HG03378 (cell line): ENCODE data around the gene PRKCA.

Source experiments
- ATAC-seq: cut with Tn5 transposase; IDR thresholded peaks from one replicate; pipeline ENCODE4 v1.9.1; 2021; ENCODE audit warnings: mild to moderate bottlenecking, moderate library complexity; ENCODE audit not compliant: unreplicated experiment

The PRKCA gene

GRCh38 chr17:66507982-66508760, 205.8 kb downstream of the PRKCA start:
- ATAC-seq = no peak

GRCh38 chr17:66508896-66509844, 206.8 kb downstream of the PRKCA start:
- ATAC-seq = no peak

GRCh38 chr17:66509926-66510325, 207.5 kb downstream of the PRKCA start:
- ATAC-seq = no peak

GRCh38 chr17:66511135-66511534, 208.7 kb downstream of the PRKCA start:
- no peak for ATAC-seq

DNA sequence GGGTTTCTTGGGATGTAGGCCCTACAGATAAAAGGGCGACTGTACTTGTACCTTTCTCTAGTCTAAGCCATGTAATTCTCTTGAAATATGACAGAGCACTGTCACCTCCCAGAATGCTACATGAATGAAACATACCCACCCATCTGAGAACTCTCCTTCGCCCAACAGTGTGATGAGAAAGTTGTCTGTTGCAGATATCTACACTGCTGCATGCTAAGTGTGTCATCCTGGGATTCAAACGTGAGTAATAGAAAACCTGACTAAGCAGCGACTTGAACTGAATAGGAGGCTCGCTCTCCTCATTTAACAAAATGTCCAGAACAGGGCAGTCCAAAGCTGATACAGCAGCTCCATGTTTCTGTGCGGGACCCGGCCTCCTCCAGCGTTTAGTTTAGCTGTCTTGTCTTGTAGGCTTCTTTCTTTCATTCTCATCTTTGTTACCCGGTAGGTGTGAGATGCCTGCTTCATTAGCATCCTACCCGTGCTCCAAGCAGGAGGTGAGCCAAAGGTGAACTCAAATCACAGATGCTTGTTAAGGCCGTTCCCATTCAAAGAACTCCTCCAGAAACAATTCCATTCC, 211.9 kb downstream of the PRKCA start:
- ATAC-seq = no peak

- ATAC-seq = no peak
Observed at GRCh38 chr17:66515974-66516373, 213.6 kb downstream of the PRKCA start.

DNA sequence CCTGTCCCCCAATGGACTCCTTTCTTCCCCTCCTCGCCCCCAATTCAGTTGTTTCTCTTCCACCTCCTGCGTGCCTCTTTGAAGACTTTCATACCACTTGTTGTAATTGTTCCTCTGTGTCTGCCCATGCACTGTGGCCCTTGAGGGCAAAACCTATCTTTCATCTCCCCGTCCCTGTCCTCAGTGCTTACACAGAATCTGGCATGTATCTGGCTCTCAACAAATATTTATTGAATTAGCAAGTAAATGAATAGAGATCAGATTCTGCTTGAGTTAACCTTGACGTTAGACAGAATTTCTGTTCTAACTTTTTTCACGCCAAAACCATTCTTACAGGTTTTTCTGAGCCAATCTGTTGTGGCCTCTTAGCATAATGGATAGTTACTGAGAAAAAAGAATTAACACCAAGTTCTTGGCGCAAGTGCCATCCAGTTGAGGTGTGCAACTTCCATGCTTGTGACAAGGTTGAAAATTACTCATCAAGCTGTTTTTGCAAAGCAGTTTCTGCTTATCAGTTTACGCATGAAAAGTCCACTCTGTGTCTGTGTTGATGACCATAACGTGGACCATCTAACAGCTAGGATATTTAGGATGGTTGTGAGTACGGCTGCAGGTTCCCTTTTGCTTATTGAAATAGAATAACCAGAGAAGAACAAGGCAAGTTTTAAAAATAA, 215.1 kb downstream of the PRKCA start:
- no peak for ATAC-seq

- ATAC-seq = no peak
Observed at GRCh38 chr17:66518108-66518507, 215.7 kb downstream of the PRKCA start.

DNA sequence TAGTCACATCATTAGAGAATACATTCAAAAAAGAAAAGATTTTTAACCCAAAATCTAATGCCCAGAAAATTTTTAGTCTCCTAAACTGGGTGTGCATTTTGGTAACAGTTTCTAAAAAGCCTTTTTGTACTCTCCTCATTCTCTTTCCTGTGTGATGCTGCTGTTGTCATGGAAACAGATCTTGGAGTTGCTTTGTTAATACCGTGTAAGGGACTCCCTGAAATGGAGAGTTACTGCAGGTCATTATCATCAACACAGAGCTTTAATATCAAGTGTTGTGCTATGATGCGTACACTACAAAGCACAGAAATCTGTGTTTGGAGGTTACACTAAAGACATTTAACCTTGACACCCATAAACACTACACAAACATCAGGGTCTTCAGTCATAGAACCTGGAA, 216.3 kb downstream of the PRKCA start:
- no peak for ATAC-seq

GRCh38 chr17:66519154-66519553, 216.7 kb downstream of the PRKCA start:
- no peak for ATAC-seq

DNA sequence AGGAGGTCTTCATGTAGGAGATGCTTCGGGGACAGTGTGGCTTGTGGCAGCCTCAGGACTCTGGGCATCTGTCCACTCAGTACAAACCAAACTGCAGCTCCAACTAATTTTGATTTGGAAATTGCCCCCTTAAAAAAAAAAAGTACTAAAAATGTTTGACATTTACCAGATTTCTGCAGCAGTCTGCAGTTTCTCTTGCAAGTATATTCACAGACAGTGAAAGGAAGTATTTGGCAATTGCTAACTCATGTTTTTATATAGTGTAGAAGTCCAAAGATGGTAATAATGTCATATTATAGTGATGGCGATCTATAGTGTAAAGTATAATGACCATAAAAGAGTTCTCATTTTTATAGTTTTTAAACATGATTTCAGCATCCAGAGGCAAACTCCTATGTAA, 218.6 kb downstream of the PRKCA start:
- no peak for ATAC-seq

DNA sequence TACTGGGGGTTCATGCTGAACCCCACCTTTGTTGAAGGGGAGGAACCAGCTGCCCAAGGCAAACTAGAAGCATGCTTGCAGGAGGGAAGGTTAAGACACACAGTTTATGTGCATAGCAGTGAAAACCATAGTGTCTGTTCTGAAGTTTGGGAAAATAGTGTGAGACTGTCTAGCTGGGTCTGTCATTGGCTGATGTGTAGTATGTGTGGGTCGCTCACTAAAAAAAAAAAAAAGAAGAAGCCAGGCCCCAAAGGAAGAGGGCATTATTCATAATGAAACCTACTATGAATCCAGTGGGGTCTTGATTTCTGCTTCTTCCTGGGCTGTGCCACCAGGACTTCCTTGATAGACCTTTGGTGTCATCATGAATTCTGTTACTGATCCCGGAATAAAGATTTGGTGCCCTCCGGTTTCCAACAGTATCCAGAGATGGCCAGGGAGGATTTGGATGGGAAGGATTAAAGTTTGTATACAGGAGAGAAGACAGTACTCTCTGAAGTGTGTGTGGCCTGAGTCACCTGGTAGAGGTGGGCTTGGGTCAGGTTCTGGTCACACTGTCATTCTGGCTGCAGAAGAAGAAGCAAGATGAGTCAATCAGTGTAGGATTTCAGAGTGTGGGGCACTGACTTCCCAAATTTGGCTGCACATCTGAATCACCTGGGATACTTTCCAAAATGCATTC, 220.3 kb downstream of the PRKCA start:
- ATAC-seq = no peak

DNA sequence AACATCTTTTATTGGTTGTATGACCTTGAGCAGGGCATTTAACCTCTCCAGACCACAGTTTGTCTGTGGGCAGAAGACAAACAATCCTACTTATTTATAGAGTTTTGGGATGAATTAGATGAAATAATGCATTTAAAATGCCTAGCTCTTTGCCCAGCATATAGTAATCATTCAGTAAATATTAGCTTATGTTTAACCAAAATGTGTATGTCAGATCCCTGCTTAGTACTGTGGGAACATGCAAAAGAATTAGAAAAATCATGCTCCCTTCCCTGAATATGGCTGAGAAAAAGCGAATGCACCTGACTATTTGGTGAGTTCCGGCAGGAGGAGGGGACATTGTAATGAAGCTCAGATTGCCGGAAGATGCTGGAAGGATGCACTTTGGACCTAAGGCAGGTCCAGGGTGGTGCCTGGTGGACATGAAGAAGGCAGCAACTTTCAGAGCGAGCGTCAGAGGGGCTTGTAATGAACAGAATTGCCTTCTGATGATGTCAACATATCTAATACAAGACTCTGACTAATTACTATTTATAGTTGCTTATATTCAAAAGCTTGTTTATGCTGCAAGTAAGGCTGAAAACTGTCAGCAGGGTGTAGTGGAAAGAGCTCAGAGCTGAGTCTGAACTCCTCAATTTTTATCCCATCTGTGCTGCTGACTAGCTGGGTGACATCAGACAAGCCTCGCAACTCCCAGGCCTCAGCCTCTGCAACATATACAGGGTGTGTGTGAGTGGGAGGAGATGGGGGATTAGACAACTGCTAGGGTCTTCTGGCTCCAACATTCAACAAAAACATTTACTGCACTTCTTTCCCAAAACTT, 221.2 kb downstream of the PRKCA start:
- ATAC-seq = no peak

GRCh38 chr17:66524877-66525276, 222.5 kb downstream of the PRKCA start:
- no peak for ATAC-seq

DNA sequence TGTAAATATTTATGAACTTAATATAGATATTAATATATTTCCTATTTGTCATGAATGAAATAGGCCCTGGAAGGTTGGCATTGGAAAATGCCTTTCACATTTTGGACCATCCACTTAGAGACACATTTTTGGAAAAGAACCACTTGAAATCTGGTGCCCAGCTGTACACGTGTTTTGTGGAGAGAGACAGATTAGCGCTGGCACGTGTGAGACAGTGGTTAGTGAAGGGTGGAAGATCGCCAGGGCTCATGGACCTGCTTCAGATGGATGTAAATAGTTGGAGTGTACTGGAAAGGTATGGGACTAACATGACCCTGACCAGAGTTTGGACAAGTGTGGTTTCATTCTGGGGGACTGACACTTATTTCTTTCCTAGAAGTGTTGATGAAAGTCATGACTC, 222.9 kb downstream of the PRKCA start:
- no peak for ATAC-seq

DNA sequence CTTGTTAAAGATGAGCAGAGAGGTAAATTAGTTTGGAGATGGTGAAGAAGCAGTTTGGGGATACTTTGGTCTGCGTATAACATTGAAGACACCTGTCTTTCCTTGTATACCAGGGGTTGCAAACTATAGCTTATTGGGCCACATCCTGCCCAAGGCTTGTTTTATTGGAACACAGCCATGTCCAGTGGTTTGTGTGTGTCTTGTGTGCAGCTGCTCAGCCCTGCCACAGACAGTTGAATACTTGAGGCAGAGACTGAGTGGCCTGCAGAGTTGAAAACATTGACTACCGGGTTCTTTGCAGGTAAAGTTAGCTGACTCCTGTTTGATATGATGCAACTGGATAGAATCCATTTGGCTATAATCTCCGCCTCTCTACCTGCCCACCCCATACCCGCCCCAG, 224.4 kb downstream of the PRKCA start:
- no peak for ATAC-seq

GRCh38 chr17:66527335-66527734, 224.9 kb downstream of the PRKCA start:
- no peak for ATAC-seq

DNA sequence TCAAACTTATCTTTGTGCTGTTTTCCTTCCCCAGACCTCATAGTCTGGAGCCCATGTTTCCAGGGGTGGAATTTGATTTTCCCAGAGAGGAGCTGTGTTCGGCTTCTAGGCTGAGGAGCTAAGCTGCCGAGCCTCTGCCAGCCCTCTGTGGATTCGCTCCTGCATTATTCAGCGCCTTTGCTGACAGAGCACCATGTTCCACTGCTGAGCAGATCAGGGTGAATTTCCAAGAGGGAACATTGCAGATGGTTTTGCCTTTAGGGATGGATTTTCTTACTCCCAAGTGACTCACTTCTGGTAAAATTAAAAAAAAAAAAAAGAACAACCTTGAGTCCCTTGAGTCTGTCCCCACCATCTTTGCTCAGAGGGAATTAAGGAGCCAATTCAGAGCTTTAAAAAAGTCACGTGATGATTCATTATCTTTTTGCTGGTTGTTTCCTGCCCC, 229.5 kb downstream of the PRKCA start:
- ATAC-seq = no peak

- no peak for ATAC-seq
Observed at GRCh38 chr17:66533572-66533971, 231.2 kb downstream of the PRKCA start.

DNA sequence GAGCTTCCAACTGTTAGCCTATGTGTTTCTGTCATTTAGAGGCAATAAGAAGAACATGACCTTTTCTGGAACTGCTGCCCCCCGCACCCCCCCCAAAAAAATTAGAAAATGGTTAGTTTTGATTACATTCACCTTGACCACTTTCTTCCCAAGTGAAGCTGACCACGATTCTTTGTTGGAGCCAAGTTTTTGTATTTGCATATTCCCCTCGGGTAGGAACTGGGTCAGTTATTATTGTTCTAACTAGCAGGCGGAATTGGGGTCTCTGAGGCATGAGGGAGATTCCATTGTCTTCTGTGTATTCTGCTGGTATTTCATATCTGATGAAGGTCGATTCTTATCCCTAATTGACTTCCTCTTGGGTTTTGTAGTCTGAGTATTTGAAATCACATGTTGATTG, 231.6 kb downstream of the PRKCA start:
- no peak for ATAC-seq
